Measurements from ENCODE around the gene ELAC2. TPM values are rescaled to one million over a fixed set of nuclear protein-coding genes. Genes with fewer than 3 reads are reported as not detected.
"Not testable (repeated sequence)": the region's sequence is repeated elsewhere in the genome, so short reads cannot be mapped to it uniquely, and the experiment has no call there.

The ELAC2 gene
- polyA plus RNA-seq, 12 donors = 38.3 to 63.6 (median 47.8) TPM; not detected in 1

GRCh38 chr17:12993631-12994030, 24.2 kb downstream of the ELAC2 start:
- DNase-seq = no peak

- no peak for DNase-seq
Observed at GRCh38 chr17:12992676-12993075, 25.2 kb downstream of the ELAC2 start.

- DNase-seq = no peak
Observed at GRCh38 chr17:12990926-12991325, 26.9 kb downstream of the ELAC2 start.

GRCh38 chr17:12990041-12990808, 27.6 kb downstream of the ELAC2 start:
- no peak for DNase-seq

- DNase-seq = no peak
Observed at GRCh38 chr17:12987120-12987519, 30.7 kb downstream of the ELAC2 start.

- DNase-seq = peak; percentile 57
Observed at GRCh38 chr17:12985431-12986293, 32.2 kb downstream of the ELAC2 start.

GRCh38 chr17:12983991-12984884, 33.6 kb downstream of the ELAC2 start:
- peak; percentile 97 for DNase-seq

- DNase-seq = no peak
Observed at GRCh38 chr17:12982224-12982623, 35.6 kb downstream of the ELAC2 start.

- no peak for DNase-seq
Observed at GRCh38 chr17:12979826-12980500, 37.9 kb downstream of the ELAC2 start.

GRCh38 chr17:12979246-12979645, 38.6 kb downstream of the ELAC2 start:
- DNase-seq = no peak

- not testable (repeated sequence) for DNase-seq
Observed at GRCh38 chr17:12978787-12979186, 39.0 kb downstream of the ELAC2 start.

GRCh38 chr17:12977008-12977751, 40.6 kb downstream of the ELAC2 start:
- no peak for DNase-seq

- DNase-seq = peak; percentile 55
Observed at GRCh38 chr17:12974005-12974531, 43.8 kb downstream of the ELAC2 start.

GRCh38 chr17:12973496-12974004, 44.3 kb downstream of the ELAC2 start:
- no peak for DNase-seq

GRCh38 chr17:12967962-12968361, 49.9 kb downstream of the ELAC2 start:
- DNase-seq = no peak

GRCh38 chr17:12966413-12966812, 51.4 kb downstream of the ELAC2 start:
- DNase-seq = no peak

- no peak for DNase-seq
Observed at GRCh38 chr17:12965988-12966387, 51.8 kb downstream of the ELAC2 start.

- DNase-seq = no peak
Observed at GRCh38 chr17:12964840-12965239, 53.0 kb downstream of the ELAC2 start.

GRCh38 chr17:12964162-12964561, 53.7 kb downstream of the ELAC2 start:
- DNase-seq = no peak

- DNase-seq = no peak
Observed at GRCh38 chr17:12963505-12963904, 54.3 kb downstream of the ELAC2 start.
